Vagina (tissue), 2 donors: ENCODE data around the gene UBE2F. TPM values are rescaled to one million over a fixed set of nuclear protein-coding genes. Genes with fewer than 3 reads are reported as not detected.

Source experiments
- DNase-seq, 2 donors: peaks; one replicate each; pipeline ENCODE4 v3.0.0-alpha.2; 2017; ENCODE audit errors: extremely low spot score in 2 of 2
- H3K27ac ChIP-seq: fragments of 200-600 bp; sonication (generic); one replicate; pipeline ENCODE4 v1.5.1; 2019
- H3K27me3 ChIP-seq: fragments of 200-600 bp; sonication (generic); one replicate; pipeline ENCODE4 v1.5.1; 2019
- H3K36me3 ChIP-seq, 2 donors: fragments of 200-600 bp; sonication (generic); one replicate each; pipeline ENCODE4 v1.5.1; 2017 to 2019
- H3K4me1 ChIP-seq: fragments of 200-600 bp; sonication (generic); one replicate; pipeline ENCODE4 v1.5.1; 2019
- H3K4me3 ChIP-seq, 2 donors: fragments of 200-600 bp; sonication (generic); 1 replicate in 1 of 2; 2 replicates in 1 of 2; pipeline ENCODE4 v1.5.1; 2016 to 2019
- H3K9me3 ChIP-seq: fragments of 200-600 bp; sonication (generic); one replicate; pipeline ENCODE4 v1.5.1; 2019
- CTCF ChIP-seq, 3 experiments: fragments of 450-650 bp in 2 of 3; fragments of 200-600 bp in 1 of 3; sonication (generic) in 1 of 3; IDR thresholded peaks; one replicate each; pipeline ENCODE4 v1.5.1; 2017 to 2019; ENCODE audit warnings: antibody characterized with exemption in 3 of 3, mild to moderate bottlenecking in 2 of 3, moderate library complexity in 2 of 3
- POLR2A ChIP-seq, 2 donors: fragments of 450-650 bp; IDR thresholded peaks; one replicate each; pipeline ENCODE4 v1.6.1; 2017; ENCODE audit warnings: antibody characterized with exemption in 2 of 2, mild to moderate bottlenecking in 2 of 2, moderate library complexity in 2 of 2
- POLR2AphosphoS5 ChIP-seq, 2 donors: sonication (generic); formaldehyde crosslinking; IDR thresholded peaks; one replicate each; pipeline ENCODE4 v1.9.0; 2017; ENCODE audit warnings: antibody characterized with exemption in 2 of 2, mild to moderate bottlenecking in 2 of 2, low read depth in 1 of 2; ENCODE audit not compliant: insufficient read depth in 1 of 2
- intact Hi-C: fragments of 100-400 bp; cut with DNase I; formaldehyde crosslinking; loops from one replicate; pipeline ENCODE4 v1.15.1; 2023
- total RNA-seq: library from RNA; depleted of rRNA; stranded (reverse); fragments of >200 nt; gene quantifications from one replicate; pipeline ENCODE4 v1.2.3, GENCODE V29; 2016

Gene UBE2F
- total RNA-seq, 1 donor from 2014 or later = 57.0 TPM

GRCh38 chr2:237922641-237923361, 44.0 kb upstream of the UBE2F start:
- TF ChIP-seq CTCF (IDR thresholded peaks at IDR 0.05) (no peak), POLR2AphosphoS5 (IDR thresholded peaks at IDR 0.05; ENCODE audit: insufficient read depth in 1 of 2, low read depth in 1 of 2) (no peak), POLR2A (IDR thresholded peaks at IDR 0.05) (no peak)
- DNase-seq = no peak
- Histone ChIP-seq H3K27ac (peak overlapping the region; percentile 56), H3K4me1 (peaks cover 12% of the 10 kb centered on the region), H3K4me3 (no peak overlapping the region), H3K36me3 (no peaks in the 10 kb centered on the region), H3K9me3 (no peaks in the 10 kb centered on the region), H3K27me3 (no peaks in the 10 kb centered on the region)
- intact Hi-C loops = loop anchor here (2.0 kb wide), 1 partner anchor 64 kb away; the partner anchor contains the start of gene RAMP1

- no peaks in the 10 kb centered on the region for H3K9me3 ChIP-seq
- DNase-seq = no peak
- peak overlapping the region; percentile 56 for H3K27ac ChIP-seq
- H3K4me3 ChIP-seq = peak overlapping the region in 1 of 2 donors; percentile 19
- intact Hi-C loops = loop anchor here (2.0 kb wide), 1 partner anchor 65 kb away; the partner anchor contains the start of gene RAMP1
- peak; percentile 76 to 96 (median 95) for TF ChIP-seq CTCF (IDR thresholded peaks at IDR 0.05)
- TF ChIP-seq POLR2AphosphoS5 (IDR thresholded peaks at IDR 0.05; ENCODE audit: insufficient read depth in 1 of 2, low read depth in 1 of 2) = peak; percentile 6 to 80
- no peak for TF ChIP-seq POLR2A (IDR thresholded peaks at IDR 0.05)
- peaks cover 12% of the 10 kb centered on the region for H3K4me1 ChIP-seq
- no peaks in the 10 kb centered on the region for H3K36me3 ChIP-seq
- H3K27me3 ChIP-seq = no peaks in the 10 kb centered on the region
Observed at GRCh38 chr2:237923481-237924163, 43.2 kb upstream of the UBE2F start.

GRCh38 chr2:237924164-237924534, 42.7 kb upstream of the UBE2F start:
- Histone ChIP-seq H3K27ac (no peak overlapping the region), H3K9me3 (no peaks in the 10 kb centered on the region), H3K4me1 (peaks cover 12% of the 10 kb centered on the region), H3K4me3 (no peak overlapping the region), H3K36me3 (no peaks in the 10 kb centered on the region), H3K27me3 (no peaks in the 10 kb centered on the region)
- TF ChIP-seq CTCF (IDR thresholded peaks at IDR 0.05) = no peak
- no peak for TF ChIP-seq POLR2AphosphoS5 (IDR thresholded peaks at IDR 0.05; ENCODE audit: insufficient read depth in 1 of 2, low read depth in 1 of 2)
- TF ChIP-seq POLR2A (IDR thresholded peaks at IDR 0.05) = no peak
- DNase-seq = no peak
- intact Hi-C loops = no loop called here

GRCh38 chr2:237927135-237927534, 39.7 kb upstream of the UBE2F start:
- Histone ChIP-seq H3K9me3 (no peaks in the 10 kb centered on the region), H3K4me3 (no peak overlapping the region), H3K36me3 (no peaks in the 10 kb centered on the region), H3K27ac (no peak overlapping the region), H3K4me1 (peaks cover 24% of the 10 kb centered on the region), H3K27me3 (no peaks in the 10 kb centered on the region)
- no peak for DNase-seq
- TF ChIP-seq POLR2A (IDR thresholded peaks at IDR 0.05) (no peak), CTCF (IDR thresholded peaks at IDR 0.05) (no peak), POLR2AphosphoS5 (IDR thresholded peaks at IDR 0.05; ENCODE audit: insufficient read depth in 1 of 2, low read depth in 1 of 2) (no peak)
- intact Hi-C loops = no loop called here

GRCh38 chr2:237927986-237928385, 38.8 kb upstream of the UBE2F start:
- Histone ChIP-seq H3K27ac (no peak overlapping the region), H3K9me3 (no peaks in the 10 kb centered on the region), H3K4me3 (no peak overlapping the region), H3K36me3 (no peaks in the 10 kb centered on the region), H3K4me1 (peaks cover 17% of the 10 kb centered on the region), H3K27me3 (no peaks in the 10 kb centered on the region)
- TF ChIP-seq CTCF (IDR thresholded peaks at IDR 0.05) = no peak
- no peak for TF ChIP-seq POLR2AphosphoS5 (IDR thresholded peaks at IDR 0.05; ENCODE audit: insufficient read depth in 1 of 2, low read depth in 1 of 2)
- TF ChIP-seq POLR2A (IDR thresholded peaks at IDR 0.05) = no peak
- DNase-seq = no peak
- intact Hi-C loops = no loop called here
